ENCODE data around the gene SYCE3. TPM values are rescaled to one million over a fixed set of nuclear protein-coding genes. Genes with fewer than 3 reads are reported as not detected.
A peak's percentile ranks its signal among the peaks of the same experiment; 100 is the strongest.

The SYCE3 gene
- total RNA-seq, 2 donors from 2014 or later, result not detected

DNA sequence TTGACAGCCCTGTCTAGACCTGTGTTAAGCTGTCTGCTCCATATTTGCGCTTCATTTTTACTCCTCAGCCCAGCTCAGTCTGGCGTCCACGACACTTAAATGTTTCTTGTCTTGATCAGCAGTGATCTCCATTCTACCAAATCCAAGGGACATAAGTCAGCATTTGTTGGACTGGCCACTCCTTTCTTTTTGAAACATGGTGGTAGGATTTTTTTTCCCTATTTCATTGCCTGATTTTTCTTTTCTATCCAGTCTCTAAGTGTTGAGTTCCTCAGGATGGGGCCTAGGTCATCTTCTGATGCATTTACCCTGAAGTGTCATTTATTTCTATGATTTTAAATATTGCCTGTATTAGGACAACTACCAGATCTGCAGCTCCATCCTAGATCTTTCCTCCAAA is 53.8 kb downstream of the SYCE3 start:
- peaks cover 19% of the 10 kb centered on the region for H3K36me3 ChIP-seq
- H3K9me3 ChIP-seq, result no peaks in the 10 kb centered on the region
- H3K27me3 ChIP-seq, result no peaks in the 10 kb centered on the region
- peak overlapping the region; percentile 87 to 88 for H3K4me3 ChIP-seq
- DNase-seq (ENCODE audit: low spot score), result no peak
- TF ChIP-seq, protein P1, sequence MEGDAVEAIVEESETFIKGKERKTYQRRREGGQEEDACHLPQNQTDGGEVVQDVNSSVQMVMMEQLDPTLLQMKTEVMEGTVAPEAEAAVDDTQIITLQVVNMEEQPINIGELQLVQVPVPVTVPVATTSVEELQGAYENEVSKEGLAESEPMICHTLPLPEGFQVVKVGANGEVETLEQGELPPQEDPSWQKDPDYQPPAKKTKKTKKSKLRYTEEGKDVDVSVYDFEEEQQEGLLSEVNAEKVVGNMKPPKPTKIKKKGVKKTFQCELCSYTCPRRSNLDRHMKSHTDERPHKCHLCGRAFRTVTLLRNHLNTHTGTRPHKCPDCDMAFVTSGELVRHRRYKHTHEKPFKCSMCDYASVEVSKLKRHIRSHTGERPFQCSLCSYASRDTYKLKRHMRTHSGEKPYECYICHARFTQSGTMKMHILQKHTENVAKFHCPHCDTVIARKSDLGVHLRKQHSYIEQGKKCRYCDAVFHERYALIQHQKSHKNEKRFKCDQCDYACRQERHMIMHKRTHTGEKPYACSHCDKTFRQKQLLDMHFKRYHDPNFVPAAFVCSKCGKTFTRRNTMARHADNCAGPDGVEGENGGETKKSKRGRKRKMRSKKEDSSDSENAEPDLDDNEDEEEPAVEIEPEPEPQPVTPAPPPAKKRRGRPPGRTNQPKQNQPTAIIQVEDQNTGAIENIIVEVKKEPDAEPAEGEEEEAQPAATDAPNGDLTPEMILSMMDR (IDR thresholded peaks at IDR 0.05), result no peak
- peak overlapping the region; percentile 82 to 91 for H3K27ac ChIP-seq
- H3K4me1 ChIP-seq, result peaks cover 0 to 33% of the 10 kb centered on the region in 2 donors

DNA sequence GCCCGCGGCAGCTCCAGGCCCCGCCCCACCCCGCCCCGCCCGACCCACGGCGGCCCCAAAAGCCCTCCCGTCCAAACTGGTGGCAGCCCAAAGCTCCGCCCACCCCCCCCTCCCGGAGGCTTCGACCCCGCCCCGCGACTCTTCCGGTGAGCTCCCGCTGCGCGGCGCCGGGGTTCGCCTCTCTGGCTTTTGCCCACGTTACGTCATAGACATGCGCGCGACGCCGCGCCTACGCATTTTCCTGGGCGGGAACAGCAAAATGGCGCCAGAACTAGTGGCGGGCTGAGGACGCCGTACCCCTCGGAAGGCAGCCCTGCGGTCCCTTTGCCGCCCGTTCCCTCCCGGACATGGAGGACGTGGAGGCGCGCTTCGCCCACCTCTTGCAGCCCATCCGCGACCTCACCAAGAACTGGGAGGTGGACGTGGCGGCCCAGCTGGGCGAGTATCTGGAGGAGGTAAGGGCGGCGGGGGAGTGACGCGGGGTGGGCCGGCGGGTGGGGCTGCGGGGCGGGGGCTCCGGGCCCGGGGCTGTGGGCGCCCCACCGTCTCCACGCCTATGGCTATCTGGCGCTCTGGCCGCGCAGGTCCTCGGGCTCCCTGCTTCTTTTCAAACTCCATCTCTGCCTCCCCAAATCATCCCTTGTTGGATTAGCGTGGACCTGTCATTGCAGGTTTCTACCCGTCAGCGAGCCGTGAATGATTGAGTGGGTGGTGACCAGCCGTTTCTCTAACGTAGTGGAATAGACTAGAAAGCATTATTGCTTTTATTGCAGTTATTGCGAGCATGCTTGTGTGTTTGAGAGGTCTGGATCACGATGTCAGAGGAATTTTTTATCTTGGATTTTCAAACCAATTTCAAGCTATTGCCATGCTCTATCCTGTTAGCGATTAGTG is 54.5 kb downstream of the SYCE3 start, which contains the start of gene NCAPH2:
Gene NCAPH2 (plus strand): TSS at position 234 of the 894 bp plus-strand sequence. CDS start 114 bp downstream, at position 348.
- Histone ChIP-seq H3K36me3 (peaks cover 23% of the 10 kb centered on the region), H3K4me3 (peak within 1 kb of the TSS; percentile 88 to 91), H3K4me1 (peaks cover 0 to 33% of the 10 kb centered on the region in 2 donors), H3K9me3 (no peaks in the 10 kb centered on the region), H3K27ac (peak within 1 kb of the TSS; percentile 89 to 91), H3K27me3 (no peaks in the 10 kb centered on the region)
- DNase-seq (ENCODE audit: low spot score), result peak; percentile 97
- TF ChIP-seq, protein P1 (IDR thresholded peaks at IDR 0.05), result no peak

DNA sequence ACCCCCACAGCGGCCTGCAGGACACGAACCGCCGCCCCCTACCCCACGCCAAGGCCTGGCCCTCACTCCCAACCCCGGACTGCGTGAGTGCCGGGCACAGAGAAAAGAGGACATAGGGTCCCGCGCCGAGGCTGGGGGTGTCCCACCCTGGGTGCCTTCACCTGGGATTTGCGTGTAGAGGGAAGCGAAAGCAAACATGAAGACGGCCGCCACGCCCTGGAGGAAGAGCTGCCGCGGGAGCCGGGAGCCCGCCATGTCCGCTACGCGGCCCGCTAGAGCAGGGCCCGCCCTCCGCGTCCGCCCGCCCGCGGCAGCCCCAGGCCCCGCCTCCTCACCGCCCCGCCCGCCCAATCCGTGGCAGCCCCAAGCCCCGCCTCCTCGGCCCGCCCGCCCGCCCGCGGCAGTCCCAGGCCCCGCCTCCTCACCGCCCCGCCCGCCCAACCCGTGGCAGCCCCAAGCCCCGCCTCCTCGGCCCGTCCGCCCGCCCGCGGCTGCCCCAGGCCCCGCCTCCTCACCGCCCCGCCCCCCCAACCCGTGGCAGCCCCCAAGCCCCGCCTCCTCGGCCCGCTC is 55.2 kb downstream of the SYCE3 start, which contains the start of gene LMF2:
Gene LMF2 (minus strand): TSS at position 282 of the 570 bp plus-strand sequence. CDS start 27 bp downstream, at position 255.
- Histone ChIP-seq H3K27ac (peak within 1 kb of the TSS; percentile 89 to 91), H3K9me3 (no peaks in the 10 kb centered on the region), H3K4me1 (peaks cover 0 to 33% of the 10 kb centered on the region in 2 donors), H3K27me3 (no peaks in the 10 kb centered on the region), H3K4me3 (peak within 1 kb of the TSS; percentile 88 to 91), H3K36me3 (peaks cover 30% of the 10 kb centered on the region)
- peak; percentile 87 for DNase-seq (ENCODE audit: low spot score)
- TF ChIP-seq, protein P1 (IDR thresholded peaks at IDR 0.05), result no peak

DNA sequence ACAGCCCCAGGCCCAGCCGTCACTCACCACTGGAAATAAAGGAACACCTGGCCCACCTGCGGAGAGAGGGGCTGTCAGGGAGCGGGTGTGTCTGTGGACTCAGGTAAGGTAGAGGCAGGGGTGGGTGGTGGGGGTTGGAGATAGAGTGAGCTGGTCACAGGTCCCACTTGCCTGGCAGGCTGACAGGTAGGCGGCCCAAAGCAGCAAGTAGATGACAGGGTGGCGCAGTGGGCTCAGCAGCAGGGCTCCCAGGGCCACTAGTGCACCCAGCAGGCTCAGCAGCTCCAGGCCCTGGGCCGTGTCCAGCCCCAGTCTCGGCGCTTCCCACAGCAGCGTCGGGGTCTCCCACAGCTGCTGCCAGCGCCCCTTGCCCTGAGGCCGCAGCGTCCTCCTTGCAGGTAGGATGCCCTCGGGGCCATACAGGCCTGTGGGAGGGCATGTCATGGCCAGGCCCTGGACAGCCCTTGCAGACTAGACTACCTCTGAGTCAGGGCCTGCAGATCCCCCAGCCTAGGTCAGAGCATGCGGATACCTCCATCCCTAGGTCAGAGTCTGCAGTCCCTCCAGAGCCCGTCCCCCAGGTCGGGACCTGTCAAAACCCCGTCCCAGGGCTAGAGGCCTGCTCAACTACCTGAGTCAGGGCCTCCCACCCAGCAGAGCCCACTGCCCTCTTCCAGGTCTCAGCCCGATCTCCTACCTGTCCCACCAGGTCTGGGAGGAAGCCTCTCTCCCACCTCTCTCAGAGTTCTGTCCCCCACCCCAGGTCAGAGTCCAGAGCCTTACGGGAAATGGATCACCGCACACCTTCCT is 55.9 kb downstream of the SYCE3 start:
- H3K4me1 ChIP-seq, result peaks cover 0 to 33% of the 10 kb centered on the region in 2 donors
- TF ChIP-seq, protein P1 (IDR thresholded peaks at IDR 0.05), result no peak
- no peaks in the 10 kb centered on the region for H3K9me3 ChIP-seq
- DNase-seq (ENCODE audit: low spot score), result no peak
- peaks cover 32% of the 10 kb centered on the region for H3K36me3 ChIP-seq
- peak overlapping the region; percentile 85 to 91 for H3K4me3 ChIP-seq
- H3K27ac ChIP-seq, result peak overlapping the region; percentile 87 to 89
- H3K27me3 ChIP-seq, result no peaks in the 10 kb centered on the region

Data from right atrium auricular region (tissue), 2 donors.